GM21825 (cell line): ENCODE results near the gene ZFP36L1.
A peak's percentile ranks its signal among the peaks of the same experiment; 100 is the strongest.

Source experiments
- ATAC-seq: cut with Tn5 transposase; IDR thresholded peaks from one replicate; pipeline ENCODE4 v1.9.1; 2021; ENCODE audit warnings: mild to moderate bottlenecking, moderate library complexity; ENCODE audit not compliant: unreplicated experiment

Gene ZFP36L1

DNA sequence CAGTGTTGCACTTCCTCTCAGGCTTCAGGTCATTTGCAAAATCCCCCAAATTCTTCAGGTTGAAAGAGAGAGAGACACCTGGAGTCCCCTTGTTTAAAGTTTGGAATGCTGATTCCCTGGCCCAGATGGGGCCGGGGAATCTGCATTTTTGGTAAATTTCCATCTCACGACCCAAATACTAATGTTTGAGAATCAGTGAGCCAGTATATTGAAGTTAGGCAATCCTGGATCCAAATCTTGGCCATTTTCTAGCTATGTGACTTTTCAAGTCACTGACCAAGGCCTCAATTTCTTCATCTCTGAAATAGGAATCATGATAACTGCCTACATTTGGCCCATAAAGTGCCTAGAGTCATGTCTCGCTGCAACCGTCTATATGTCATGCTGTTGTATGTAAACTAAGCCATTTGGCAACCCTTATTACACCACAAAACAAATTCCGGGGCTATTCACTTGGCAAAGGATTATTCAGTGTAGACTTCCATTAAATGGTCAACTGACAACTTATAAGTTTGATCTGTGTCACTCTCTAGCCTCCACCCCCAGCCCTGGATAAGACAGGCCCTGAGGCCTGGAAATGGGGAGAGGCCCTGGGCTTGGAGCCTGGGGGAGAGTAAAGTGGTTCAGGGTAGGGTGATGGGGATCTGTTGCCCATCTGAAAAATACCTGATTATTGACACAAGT lies 3.7 kb upstream of the ZFP36L1 start:
- ATAC-seq, result no peak

GRCh38 chr14:68795597-68796417 lies 2.9 kb upstream of the ZFP36L1 start:
- ATAC-seq, result peak; percentile 43

DNA sequence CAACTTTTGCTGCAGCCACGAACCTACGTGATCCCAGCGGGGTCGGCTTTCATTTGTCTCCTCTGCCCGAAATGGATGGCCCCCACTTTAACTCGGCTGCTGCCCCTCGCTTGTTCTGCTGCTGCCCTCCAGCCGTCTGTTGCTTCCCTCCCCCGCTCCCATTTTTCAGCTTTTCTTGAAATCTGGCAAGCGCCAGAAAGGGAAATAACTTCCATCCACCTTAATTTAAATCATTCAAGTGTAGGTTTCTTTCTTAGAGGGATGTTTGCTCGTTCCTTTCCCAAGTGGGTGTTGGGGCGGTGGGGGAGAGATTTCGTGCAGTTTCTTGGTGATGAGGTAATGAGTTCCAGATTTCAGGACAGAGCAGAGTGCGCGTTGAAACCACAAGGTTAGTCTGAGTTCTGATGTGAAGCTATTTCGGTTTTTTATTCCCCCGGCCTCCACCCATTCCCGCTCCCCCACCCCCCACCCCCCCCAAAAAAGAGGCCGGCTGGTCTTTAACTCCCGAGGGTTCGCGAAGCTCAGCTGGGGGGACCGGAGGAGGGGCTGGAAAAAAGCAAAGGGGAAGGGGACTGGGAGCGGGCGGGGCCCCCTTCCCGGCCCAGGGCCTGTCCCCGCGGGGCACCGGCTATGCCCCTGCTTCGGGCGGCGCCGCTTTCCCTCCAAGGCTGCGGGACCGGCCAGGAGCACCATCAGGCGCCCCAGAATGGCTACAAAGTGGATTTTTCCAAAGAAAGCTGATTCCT lies 2.2 kb upstream of the ZFP36L1 start:
- ATAC-seq, result no peak

DNA sequence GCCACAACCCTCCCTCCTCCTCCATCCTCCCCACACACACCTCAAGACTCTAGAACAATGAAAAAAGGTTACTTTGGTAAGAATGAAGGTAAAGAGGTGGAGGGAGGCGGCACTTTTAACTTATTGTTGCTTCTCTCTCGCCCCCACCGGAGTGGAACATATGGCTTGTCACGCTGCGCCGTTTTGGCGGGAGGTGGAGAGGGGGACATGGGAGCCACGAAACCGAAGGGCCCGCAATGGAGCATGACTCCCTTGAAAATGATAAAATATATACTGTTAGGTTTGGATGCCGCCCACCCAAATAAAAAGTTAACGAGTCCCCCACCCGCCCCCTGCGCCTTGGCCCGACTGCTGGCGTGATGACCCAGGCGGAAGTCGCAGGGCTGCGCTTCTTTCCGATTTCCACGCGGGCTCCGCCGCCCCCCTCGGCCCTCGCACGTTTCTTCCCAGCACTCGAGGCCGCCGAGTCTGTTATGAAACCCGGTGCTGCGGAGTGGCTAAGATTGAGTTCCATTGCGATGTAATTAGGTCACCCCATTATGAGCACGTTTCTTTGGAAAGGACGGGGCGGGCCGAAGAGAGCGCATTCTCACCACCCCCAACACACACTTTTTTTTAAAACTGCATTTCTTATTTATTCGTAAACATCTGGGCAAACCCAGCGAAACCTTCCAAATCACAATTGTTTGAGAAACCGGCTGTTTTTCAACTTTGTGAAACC lies 1.4 kb upstream of the ZFP36L1 start:
- no peak for ATAC-seq

DNA sequence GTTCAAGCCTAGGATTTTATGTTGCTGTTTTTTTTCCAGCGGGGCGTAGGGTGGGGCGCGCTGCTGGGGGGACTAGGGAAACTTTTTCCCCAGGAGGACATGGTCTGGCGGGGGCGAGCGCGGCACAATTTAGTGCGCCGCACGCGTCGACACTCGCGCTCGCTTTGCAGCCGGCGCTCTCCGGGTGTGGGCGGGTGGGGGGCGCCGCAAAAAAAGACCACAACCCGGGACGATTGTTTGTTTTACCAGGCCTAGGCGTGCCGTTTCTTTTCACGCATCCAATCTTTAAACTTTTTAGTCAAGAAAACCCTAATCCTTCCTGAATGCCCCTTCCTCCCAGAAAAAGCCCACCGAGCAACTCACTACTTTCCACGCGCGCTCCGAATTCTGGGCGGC lies 865 bp upstream of the ZFP36L1 start:
- no peak for ATAC-seq

GRCh38 chr14:68792678-68792978 lies 239 bp downstream of the ZFP36L1 start:
- ATAC-seq, result no peak

DNA sequence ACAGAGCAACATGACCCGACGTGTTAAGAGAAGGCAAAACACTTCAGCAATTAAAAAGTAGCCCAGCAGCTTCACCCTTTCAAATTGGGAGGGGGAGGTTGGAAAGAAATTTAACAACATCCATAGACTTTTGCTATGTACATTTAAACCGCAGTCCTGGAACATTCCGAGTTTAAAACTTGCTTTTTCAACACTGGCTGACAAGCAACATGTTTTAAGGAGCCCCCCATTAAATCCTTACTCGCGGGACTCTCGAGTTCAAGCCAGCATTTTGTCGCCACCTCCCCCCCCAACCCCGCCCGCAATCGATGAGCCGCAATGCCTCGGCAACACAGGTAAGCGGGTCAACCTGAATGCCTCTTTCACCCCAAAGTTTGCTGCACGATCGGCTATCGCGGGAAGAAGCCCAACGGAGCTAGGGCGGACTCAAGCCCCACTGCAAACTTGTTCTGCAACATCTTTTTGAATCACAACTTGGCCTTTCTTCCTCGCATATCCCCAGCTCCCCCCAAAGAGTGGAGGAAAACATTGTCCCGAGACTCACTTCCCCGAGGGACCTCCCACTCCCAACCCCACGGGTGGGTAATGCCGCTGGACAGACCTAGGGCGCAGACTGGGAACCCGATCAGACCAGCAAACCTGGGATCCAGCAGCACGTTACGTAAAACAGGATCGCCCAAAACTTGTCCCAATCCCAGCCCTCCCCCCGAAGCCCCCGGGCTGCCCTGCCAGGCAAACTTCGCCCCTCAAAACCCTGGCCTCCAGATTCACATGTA lies 777 bp downstream of the ZFP36L1 start:
- no peak for ATAC-seq

GRCh38 chr14:68791078-68791901 lies 1.6 kb downstream of the ZFP36L1 start:
- ATAC-seq, result no peak

DNA sequence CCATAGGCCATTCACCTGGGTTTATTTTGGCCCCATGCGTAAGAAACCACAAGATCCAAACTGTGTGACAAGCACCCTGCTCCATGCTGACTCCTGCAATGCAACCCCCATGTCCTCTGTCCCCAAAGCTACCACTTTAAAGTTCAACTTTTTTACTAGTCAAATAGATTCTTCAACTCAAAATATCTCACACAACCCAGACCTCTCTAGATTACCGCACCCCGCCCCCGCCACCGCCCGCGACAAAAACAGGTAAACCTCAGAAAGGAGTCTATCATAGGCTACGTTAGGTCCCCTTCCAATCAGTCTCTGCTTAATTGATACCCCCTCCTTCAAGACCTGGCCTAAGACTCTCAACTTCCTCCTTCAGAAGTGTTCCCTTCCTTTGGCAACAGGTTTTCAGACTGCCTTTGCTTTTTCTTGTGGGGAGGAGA lies 2.2 kb downstream of the ZFP36L1 start:
- no peak for ATAC-seq

GRCh38 chr14:68789821-68790643 lies 2.8 kb downstream of the ZFP36L1 start:
- ATAC-seq, result no peak

GRCh38 chr14:68788996-68789820 lies 3.7 kb downstream of the ZFP36L1 start:
- ATAC-seq, result no peak

GRCh38 chr14:68788275-68788995 lies 4.4 kb downstream of the ZFP36L1 start:
- ATAC-seq, result no peak

DNA sequence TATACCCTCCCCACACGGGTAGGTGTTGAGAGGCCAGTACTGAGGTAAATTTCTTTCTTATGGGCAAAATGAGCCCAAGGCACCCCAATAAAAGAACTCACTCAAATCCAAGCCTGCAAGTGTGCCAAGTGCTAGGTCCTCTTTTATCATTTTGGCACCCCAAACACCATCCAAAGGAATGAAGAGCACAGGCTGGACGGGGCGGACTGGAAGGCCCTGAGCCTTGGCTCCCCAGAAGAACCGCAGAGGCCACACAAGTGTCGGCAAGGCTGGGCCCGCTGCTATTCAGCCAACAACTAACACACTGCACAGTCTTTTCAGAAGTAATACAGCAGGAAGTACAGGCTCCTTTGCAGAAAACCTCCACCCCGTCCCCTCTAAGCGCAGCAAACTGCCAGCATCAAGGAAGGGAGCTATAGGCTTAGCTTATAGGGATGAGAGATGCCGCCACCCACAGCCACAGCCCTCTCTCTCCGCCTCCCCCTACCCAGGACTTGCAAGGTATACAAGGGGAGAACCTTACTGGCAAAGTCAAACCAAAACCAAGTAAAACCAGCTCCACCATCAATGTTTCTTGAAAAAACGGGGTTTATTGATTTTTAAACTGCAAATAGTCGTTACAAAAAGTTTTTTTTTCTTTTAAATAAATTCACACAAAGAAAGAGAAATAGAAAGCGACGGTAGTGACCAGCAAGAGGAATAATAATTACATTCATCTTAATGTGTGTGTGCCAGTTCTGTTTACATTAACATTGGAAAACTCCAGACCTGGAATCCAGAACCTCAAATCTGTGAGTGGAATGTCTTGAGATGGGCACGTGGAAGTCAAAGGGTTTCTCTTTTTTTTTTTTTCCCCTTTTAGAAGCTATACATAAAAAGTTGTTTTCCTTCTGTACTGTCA lies 5.5 kb downstream of the ZFP36L1 start:
- ATAC-seq, result no peak

DNA sequence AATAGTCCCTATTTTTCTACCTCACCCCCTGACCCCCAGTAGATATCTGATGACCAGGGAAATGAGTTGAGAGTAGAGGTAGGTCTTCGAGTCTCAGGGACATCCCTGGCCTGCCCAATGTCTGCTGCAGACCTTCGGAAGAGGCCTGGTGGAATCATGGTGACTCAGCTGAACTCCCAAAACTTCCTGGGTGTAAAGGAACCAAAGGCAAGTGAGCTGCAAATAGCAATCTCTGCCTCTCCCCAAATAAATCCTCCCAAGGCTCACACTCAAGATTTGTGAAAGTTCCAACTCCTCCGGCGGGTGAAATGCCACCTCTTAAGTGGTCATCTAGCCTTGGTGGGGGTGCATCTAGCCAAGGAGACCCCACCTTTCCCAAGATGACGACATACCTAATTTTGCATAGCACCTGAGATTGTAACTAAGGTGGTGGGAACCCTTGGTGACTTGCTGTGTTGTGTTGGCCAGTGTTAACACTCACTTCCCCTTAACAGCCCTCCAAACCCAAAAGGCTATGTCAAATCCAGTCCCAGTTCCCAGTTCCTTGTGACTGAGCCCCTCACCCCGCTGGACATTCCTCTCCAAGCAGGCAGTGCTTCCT lies 6.3 kb downstream of the ZFP36L1 start:
- no peak for ATAC-seq

GRCh38 chr14:68785534-68786490 lies 7.1 kb downstream of the ZFP36L1 start:
- ATAC-seq, result no peak
